NT2/D1 (cell line): Measurements from ENCODE around the gene CRYZ.

Source experiments
- YY1 ChIP-seq: IDR thresholded peaks from 2 replicates; pipeline ENCODE4 v1.6.1; 2011; ENCODE audit not compliant: insufficient read length, insufficient read depth
- ZNF274 ChIP-seq: IDR thresholded peaks from 2 replicates; pipeline ENCODE4 v1.6.1; 2011; ENCODE audit warnings: mild to moderate bottlenecking, low read depth, low read length

GRCh38 chr1:74703386-74704182 lies 29.3 kb downstream of the CRYZ start:
- TF ChIP-seq ZNF274 = no peak
- TF ChIP-seq YY1 = no peak
